K562 (cell line): Measurements from ENCODE around the gene PPIP5K2. TPM values are rescaled to one million over a fixed set of nuclear protein-coding genes. Genes with fewer than 3 reads are reported as not detected.

Experiments
- ATAC-seq: fragments of 200-7000 bp; cut with Tn5 transposase; 3 replicates; pipeline ENCODE4 v1.9.1; 2020; ENCODE audit warnings: moderate library complexity
- BruUV-seq: library from RNA; stranded (reverse); fragments of 400-500 nt; replicated peaks from 2 replicates; lab custom pipeline; 2021; lab: Mats Ljungman, UMichigan
- CTCF ChIA-PET: fragments of 300-600 bp; formaldehyde crosslinking; extraction: SDS; loops from one replicate; lab custom pipeline; 2021; ENCODE audit warnings: low intra/inter-chr PET ratio; lab: Yijun Ruan, JAX
- POLR2A ChIA-PET: fragments of 300-600, 350-650 bp; sonication (Branson Sonifier 250); formaldehyde crosslinking; extraction: SDS; loops from one replicate; lab custom pipeline; 2021; ENCODE audit warnings: antibody characterized with exemption, inconsistent platforms; lab: Yijun Ruan, JAX
- DNase-seq, 4 experiments: peaks; one replicate each; pipeline versions ENCODE4 v3.0.0 to v3.0.0-alpha.2; 2011 to 2018; ENCODE audit warnings: low spot score in 3 of 4, mixed read lengths in 3 of 4; ENCODE audit errors: extremely low read depth in 1 of 4
- FAIRE-seq: peaks from 2 replicates; lab custom pipeline; 2011; peaks lifted over from hg19 to GRCh38; lab: Jason Lieb, UNC
- H2AFZ ChIP-seq: 2 replicates; pipeline ENCODE4 v1.6.0; 2011; ENCODE audit warnings: low read depth, low read length, control low read depth, inconsistent platforms
- H3K27ac ChIP-seq: fragments of 200-600 bp; 3 replicates; pipeline ENCODE4 v1.8.0; 2011; ENCODE audit warnings: low read depth, mild to moderate bottlenecking, control low read depth, inconsistent platforms, low read length, moderate library complexity, mixed read lengths; ENCODE audit errors: extremely low read depth
- H3K27me3 ChIP-seq, 2 experiments: fragments of 300-600 bp in 1 of 2; 2 replicates in 1 of 2; 3 replicates in 1 of 2; pipeline versions ENCODE4 v1.6.0 to v1.8.0; 2011; ENCODE audit warnings: inconsistent platforms in 2 of 2, low read length in 2 of 2, mild to moderate bottlenecking in 1 of 2, mixed read lengths in 1 of 2, moderate library complexity in 1 of 2; ENCODE audit not compliant: control insufficient read depth in 2 of 2, insufficient read depth in 2 of 2
- H3K36me3 ChIP-seq: fragments of 300-600 bp; 3 replicates; pipeline ENCODE4 v1.8.0; 2011; ENCODE audit warnings: mild to moderate bottlenecking, low read length, inconsistent platforms; ENCODE audit not compliant: control insufficient read depth, insufficient read depth
- H3K4me1 ChIP-seq, 2 experiments: fragments of 200-600 bp in 1 of 2; replicated peaks in 1 of 2; 2 replicates in 1 of 2; 3 replicates in 1 of 2; pipeline versions ENCODE4 v1.5.1 to v1.8.0; 2011; ENCODE audit warnings: inconsistent platforms in 2 of 2, low read length in 2 of 2, mild to moderate bottlenecking in 1 of 2, mixed read lengths in 1 of 2, moderate library complexity in 1 of 2; ENCODE audit not compliant: control insufficient read depth in 2 of 2, insufficient read depth in 2 of 2
- H3K4me2 ChIP-seq: 2 replicates; pipeline ENCODE4 v1.6.1; 2011; ENCODE audit warnings: low read length, control low read depth, inconsistent platforms, mixed read lengths; ENCODE audit not compliant: insufficient read depth
- H3K4me3 ChIP-seq: fragments of 200-600 bp; sonication (generic), shearing (Covaris generic); 2 replicates; pipeline ENCODE4 v1.5.1; 2016; ENCODE audit warnings: control low read depth, inconsistent platforms
- H3K79me2 ChIP-seq: fragments of 200-600 bp; 3 replicates; pipeline ENCODE4 v1.8.0; 2011; ENCODE audit warnings: low read length, inconsistent platforms; ENCODE audit not compliant: control insufficient read depth, insufficient read depth
- H3K9ac ChIP-seq, 2 experiments: 2 replicates each; pipeline versions ENCODE4 v1.6.0 to v1.6.1; 2011; ENCODE audit warnings: low read depth in 2 of 2, low read length in 2 of 2, control low read depth in 1 of 2, inconsistent platforms in 1 of 2, mild to moderate bottlenecking in 1 of 2, mixed read lengths in 1 of 2; ENCODE audit not compliant: insufficient read depth in 1 of 2
- H3K9me1 ChIP-seq: one replicate; pipeline ENCODE4 v1.6.0; 2011; ENCODE audit warnings: inconsistent platforms, mild to moderate bottlenecking, low read length, moderate library complexity; ENCODE audit not compliant: control insufficient read depth, insufficient read depth
- H3K9me3 ChIP-seq: replicated peaks from 2 replicates; pipeline ENCODE4 v1.5.1; 2011; ENCODE audit warnings: low read depth, low read length, inconsistent platforms; ENCODE audit not compliant: control insufficient read depth, insufficient read depth
- H4K20me1 ChIP-seq: replicated peaks from 2 replicates; pipeline ENCODE4 v1.6.1; 2011; ENCODE audit warnings: low read length, inconsistent platforms, mixed read lengths; ENCODE audit not compliant: control insufficient read depth, insufficient read depth
- CREB3 ChIP-seq: fragments of 450-650 bp; conservative IDR thresholded peaks from 2 replicates; pipeline ENCODE4 v1.6.1; 2016; ENCODE audit warnings: missing genetic modification characterization, low read depth, mild to moderate bottlenecking, missing compliant biosample characterization, moderate library complexity
- KDM1A ChIP-seq, 2 experiments: fragments of 450-650 bp; IDR thresholded peaks; 2 replicates each; pipeline ENCODE4 v1.6.1; 2016; ENCODE audit warnings: mild to moderate bottlenecking in 2 of 2
- MXI1 ChIP-seq: IDR thresholded peaks from 2 replicates; pipeline ENCODE4 v1.6.1; 2011; ENCODE audit warnings: low read depth, mild to moderate bottlenecking, improper control_type of control experiment, low read length
- PYGO2 ChIP-seq: fragments of 450-650 bp; IDR thresholded peaks from 2 replicates; pipeline ENCODE4 v1.6.1; 2016; ENCODE audit warnings: mild to moderate bottlenecking, missing genetic modification characterization, moderate library complexity, missing compliant biosample characterization
- RCOR1 ChIP-seq, 2 experiments: IDR thresholded peaks; 2 replicates each; pipeline ENCODE4 v1.6.1; 2012; ENCODE audit warnings: low read depth in 2 of 2, low read length in 2 of 2, borderline replicate concordance in 1 of 2, improper control_type of control experiment in 1 of 2
- STAT6 ChIP-seq: sonication (generic); formaldehyde crosslinking; IDR thresholded peaks from 2 replicates; pipeline ENCODE4 v1.8.1; 2023; ENCODE audit warnings: mild to moderate bottlenecking, missing genetic modification reagents
- ZBTB7A ChIP-seq: IDR thresholded peaks from 2 replicates; pipeline ENCODE4 v1.6.1; 2011; ENCODE audit warnings: low read depth, mild to moderate bottlenecking, low read length, moderate library complexity, borderline replicate concordance; ENCODE audit not compliant: control insufficient read depth
- WGBS: fragments of 100-300 bp; shearing (Covaris generic); methylation state at CpG from one replicate; pipeline ENCODE4 v1.1.6; 2016; ENCODE audit warnings: low coverage, mixed read lengths; ENCODE audit not compliant: insufficient coverage; ENCODE audit errors: missing lambda C conversion rate; 5-methylcytosine and 5-hydroxymethylcytosine counted together
- in situ Hi-C: fragments of 300-500 bp; cut with MboI; formaldehyde crosslinking; loops from 4 replicates; pipeline ENCODE4 v1.15.0; 2018; ENCODE audit warnings: inconsistent platforms, mixed read lengths
- intact Hi-C: fragments of 100-400 bp; cut with micrococcal nuclease; formaldehyde crosslinking; loops from 2 replicates; pipeline ENCODE4 v1.14.2; 2022
- polyA plus RNA-seq, 8 experiments: library from polyadenylated mRNA; depleted of rRNA in 4 of 8; stranded (reverse) in 5 of 8; unstranded in 3 of 8; fragments of >200 nt; fragmentation: Nextera tagmentation in 2 of 8; fragmentation: Illumina TruSeq in 1 of 8; extraction: Ambion mirVana in 2 of 8; extraction: Trizol in 1 of 8; gene quantifications; 2 replicates each; pipeline versions ENCODE4 v1.2.1 to v1.2.3, GENCODE V29; 2011 to 2014; ENCODE audit warnings: inconsistent platforms in 1 of 8, missing spikeins in 1 of 8
- total RNA-seq, 7 experiments: library from RNA; depleted of rRNA in 6 of 7; stranded (reverse); fragments of >200 nt in 6 of 7; fragmentation: Illumina TruSeq in 2 of 7; extraction: Trizol in 2 of 7; gene quantifications; 2 replicates each; pipeline versions ENCODE4 v1.2.1 to v1.2.3, GENCODE V29; 2011 to 2021; ENCODE audit warnings: low replicate concordance in 1 of 7

Gene PPIP5K2
- total and polyA plus RNA-seq, 9 of the 15 experiments (the other 6 are each of a cell fraction or from before 2014, with no cell fraction given) = 39.4 to 150 (median 99.1) TPM

- Histone ChIP-seq H3K36me3 (no peaks in the 10 kb centered on the region), H3K27ac (no peak overlapping the region), H3K9me1 (no peaks in the 10 kb centered on the region), H3K9me3 (no peaks in the 10 kb centered on the region), H3K27me3 (peaks cover 0 to 4% of the 10 kb centered on the region in 2 experiments; a peak in 2 of 5 replicates), H4K20me1 (no peaks in the 10 kb centered on the region), H3K79me2 (no peaks in the 10 kb centered on the region), H3K9ac (no peak overlapping the region), H3K4me1 (no peaks in the 10 kb centered on the region), H3K4me3 (no peak overlapping the region), H2AFZ (no peak overlapping the region), H3K4me2 (no peak overlapping the region)
- no peak for FAIRE-seq
- ChIA-PET CTCF (interaction anchor here (0.6 kb wide), 1 partner anchor 193 kb away, joined by 3 read pairs; no protein-coding TSS in a partner anchor), POLR2A (no interaction called here)
- WGBS = 0% methylated on average over 1 of the region's 1 CpG
- in situ Hi-C loops = no loop called here
- BruUV-seq = no TSS peak
- no peak for ATAC-seq
- intact Hi-C loops = loop anchor here (10.0 kb wide), 1 partner anchor 97 kb away; no protein-coding TSS in a partner anchor
- DNase-seq = no peak
- TF ChIP-seq MXI1 = no peak
Measured at GRCh38 chr5:103237778-103238177, 117.7 kb downstream of the PPIP5K2 start.

GRCh38 chr5:103243665-103244064 is 123.6 kb downstream of the PPIP5K2 start:
- H3K27ac ChIP-seq = no peak overlapping the region
- no TSS peak for BruUV-seq
- 0 out of 4 replicates have a peak, but pooled peaks of 1 of the 2 experiments have one; percentile 24 for TF ChIP-seq RCOR1 (IDR thresholded peaks at IDR 0.05; ENCODE audit: borderline replicate concordance in 1 of 2, low read depth in 2 of 2, low read length in 2 of 2)
- TF ChIP-seq KDM1A (IDR thresholded peaks at IDR 0.05) = peak; percentile 64 to 70; a peak in 3 of 4 replicates
- no peak for TF ChIP-seq PYGO2 (tag)
- no peak for TF ChIP-seq STAT6 (CRISPR knock-in tag)
- no peak for TF ChIP-seq ZBTB7A
- TF ChIP-seq CREB3 (tag) = no peak
- TF ChIP-seq, all 486 proteins: peak for 2
- Histone ChIP-seq H2AFZ (no peak overlapping the region), H3K9me1 (no peaks in the 10 kb centered on the region), H3K9ac (no peak overlapping the region), H3K79me2 (no peaks in the 10 kb centered on the region), H4K20me1 (no peaks in the 10 kb centered on the region), H3K36me3 (no peaks in the 10 kb centered on the region), H3K4me2 (no peak overlapping the region), H3K27me3 (peaks cover 0 to 6% of the 10 kb centered on the region in 2 experiments; a peak in 2 of 5 replicates), H3K9me3 (no peaks in the 10 kb centered on the region), H3K4me1 (no peaks in the 10 kb centered on the region), H3K4me3 (no peak overlapping the region)
- DNase-seq (no peak), ATAC-seq (no peak), FAIRE-seq (peak; percentile 37)
- ChIA-PET CTCF (no interaction called here), POLR2A (no interaction called here)
- WGBS = 4% methylated on average over 2 of the region's 2 CpGs
- in situ Hi-C loops = no loop called here
- intact Hi-C loops = no loop called here
